Measurements from ENCODE around the gene OR2AG2.

Gene OR2AG2

GRCh38 chr11:6735306-6735705 lies 36.5 kb downstream of the OR2AG2 start:
- DNase-seq (ENCODE audit: extremely low spot score), result no peak
- POLR2A ChIA-PET, result no interaction called here
- TF ChIP-seq PKNOX1 (IDR thresholded peaks at IDR 0.05) (no peak), NFRKB (IDR thresholded peaks at IDR 0.05) (no peak), SUZ12 (IDR thresholded peaks at IDR 0.05) (no peak), LEF1 (IDR thresholded peaks at IDR 0.05; ENCODE audit: borderline replicate concordance) (no peak), L3MBTL2 (conservative IDR thresholded peaks at IDR 0.05) (no peak), HDGF (IDR thresholded peaks at IDR 0.05; ENCODE audit: borderline replicate concordance) (no peak), CTBP1 (IDR thresholded peaks at IDR 0.05; ENCODE audit: borderline replicate concordance) (no peak), ZNF384 (IDR thresholded peaks at IDR 0.05) (no peak), FOXM1 (IDR thresholded peaks at IDR 0.05; ENCODE audit: borderline replicate concordance) (no peak), FOXA1 (IDR thresholded peaks at IDR 0.05) (no peak), BHLHE40 (IDR thresholded peaks at IDR 0.05; ENCODE audit: borderline replicate concordance) (no peak), SP1 (IDR thresholded peaks at IDR 0.05) (no peak), ARNT (IDR thresholded peaks at IDR 0.05) (no peak), TARDBP (IDR thresholded peaks at IDR 0.05) (no peak), ELF4 (IDR thresholded peaks at IDR 0.05) (no peak), FOXK2 (IDR thresholded peaks at IDR 0.05) (no peak)
- CTCF ChIA-PET, result interaction anchor here (4.3 kb wide), 1 partner anchor 22 kb away, joined by 41 read pairs; no protein-coding TSS in a partner anchor

- CTCF ChIA-PET, result interaction anchor here (0.5 kb wide), 1 partner anchor 20 kb away, joined by 4 read pairs; no protein-coding TSS in a partner anchor
- POLR2A ChIA-PET, result no interaction called here
- DNase-seq (ENCODE audit: extremely low spot score), result no peak
- TF ChIP-seq ELF4 (IDR thresholded peaks at IDR 0.05) (no peak), TARDBP (IDR thresholded peaks at IDR 0.05) (no peak)
Measured at GRCh38 chr11:6734616-6735015, 37.2 kb downstream of the OR2AG2 start.

GRCh38 chr11:6733326-6734275 lies 38.2 kb downstream of the OR2AG2 start:
- POLR2A ChIA-PET, result no interaction called here
- no peak for DNase-seq (ENCODE audit: extremely low spot score)
- TF ChIP-seq SP1 (IDR thresholded peaks at IDR 0.05), result no peak
- TF ChIP-seq HDGF (IDR thresholded peaks at IDR 0.05; ENCODE audit: borderline replicate concordance), result no peak
- TF ChIP-seq CTBP1 (IDR thresholded peaks at IDR 0.05; ENCODE audit: borderline replicate concordance), result no peak
- no peak for TF ChIP-seq ARNT (IDR thresholded peaks at IDR 0.05)
- TF ChIP-seq FOXM1 (IDR thresholded peaks at IDR 0.05; ENCODE audit: borderline replicate concordance), result no peak
- TF ChIP-seq SUZ12 (IDR thresholded peaks at IDR 0.05), result no peak
- no peak for TF ChIP-seq FOXA1 (IDR thresholded peaks at IDR 0.05)
- no peak for TF ChIP-seq TARDBP (IDR thresholded peaks at IDR 0.05)
- CTCF ChIA-PET, result no interaction called here

GRCh38 chr11:6727971-6728760 lies 43.6 kb downstream of the OR2AG2 start:
- ChIA-PET CTCF (interaction anchor here (1.5 kb wide), 1 partner anchor 9 kb away, joined by 4 read pairs; no protein-coding TSS in a partner anchor), POLR2A (no interaction called here)
- no peak for DNase-seq (ENCODE audit: extremely low spot score)
- TF ChIP-seq SUZ12 (IDR thresholded peaks at IDR 0.05), result no peak
- no peak for TF ChIP-seq L3MBTL2 (conservative IDR thresholded peaks at IDR 0.05)
- no peak for TF ChIP-seq TARDBP (IDR thresholded peaks at IDR 0.05)
- no peak for TF ChIP-seq FOXM1 (IDR thresholded peaks at IDR 0.05; ENCODE audit: borderline replicate concordance)
- no peak for TF ChIP-seq LEF1 (IDR thresholded peaks at IDR 0.05; ENCODE audit: borderline replicate concordance)
- TF ChIP-seq ZNF384 (IDR thresholded peaks at IDR 0.05), result no peak

GRCh38 chr11:6725386-6725896 lies 46.3 kb downstream of the OR2AG2 start:
- ChIA-PET POLR2A (no interaction called here), CTCF (no interaction called here)
- TF ChIP-seq BHLHE40 (IDR thresholded peaks at IDR 0.05; ENCODE audit: borderline replicate concordance), result no peak
- no peak for TF ChIP-seq FOXA1 (IDR thresholded peaks at IDR 0.05)
- no peak for TF ChIP-seq L3MBTL2 (conservative IDR thresholded peaks at IDR 0.05)
- TF ChIP-seq ARNT (IDR thresholded peaks at IDR 0.05), result no peak
- TF ChIP-seq TARDBP (IDR thresholded peaks at IDR 0.05), result no peak
- TF ChIP-seq LEF1 (IDR thresholded peaks at IDR 0.05; ENCODE audit: borderline replicate concordance), result no peak
- no peak for TF ChIP-seq ELF4 (IDR thresholded peaks at IDR 0.05)
- TF ChIP-seq FOXM1 (IDR thresholded peaks at IDR 0.05; ENCODE audit: borderline replicate concordance), result no peak
- TF ChIP-seq CTBP1 (IDR thresholded peaks at IDR 0.05; ENCODE audit: borderline replicate concordance), result no peak
- no peak for TF ChIP-seq NFRKB (IDR thresholded peaks at IDR 0.05)
- TF ChIP-seq SUZ12 (IDR thresholded peaks at IDR 0.05), result no peak
- TF ChIP-seq PKNOX1 (IDR thresholded peaks at IDR 0.05), result no peak
- no peak for DNase-seq (ENCODE audit: extremely low spot score)

- ChIA-PET POLR2A (no interaction called here), CTCF (interaction anchor here (0.8 kb wide), 1 partner anchor 14 kb away, joined by 4 read pairs; no protein-coding TSS in a partner anchor)
- TF ChIP-seq ARNT (IDR thresholded peaks at IDR 0.05) (no peak), NFRKB (IDR thresholded peaks at IDR 0.05) (no peak), SP1 (IDR thresholded peaks at IDR 0.05) (no peak), ZNF384 (IDR thresholded peaks at IDR 0.05) (no peak), L3MBTL2 (conservative IDR thresholded peaks at IDR 0.05) (no peak), PKNOX1 (IDR thresholded peaks at IDR 0.05) (no peak), FOXA1 (IDR thresholded peaks at IDR 0.05) (no peak), CTBP1 (IDR thresholded peaks at IDR 0.05; ENCODE audit: borderline replicate concordance) (no peak), ELF4 (IDR thresholded peaks at IDR 0.05) (no peak), BHLHE40 (IDR thresholded peaks at IDR 0.05; ENCODE audit: borderline replicate concordance) (no peak), HDGF (IDR thresholded peaks at IDR 0.05; ENCODE audit: borderline replicate concordance) (no peak), FOXM1 (IDR thresholded peaks at IDR 0.05; ENCODE audit: borderline replicate concordance) (no peak), TARDBP (IDR thresholded peaks at IDR 0.05) (no peak), SUZ12 (IDR thresholded peaks at IDR 0.05) (no peak), FOXK2 (IDR thresholded peaks at IDR 0.05) (no peak), LEF1 (IDR thresholded peaks at IDR 0.05; ENCODE audit: borderline replicate concordance) (no peak)
- DNase-seq (ENCODE audit: extremely low spot score), result no peak
Measured at GRCh38 chr11:6724013-6724412, 47.8 kb downstream of the OR2AG2 start.
